Endodermal cell (in vitro differentiated cells): ENCODE measurements around the gene FAM13A. TPM values are rescaled to one million over a fixed set of nuclear protein-coding genes. Genes with fewer than 3 reads are reported as not detected.

Source experiments
- DNase-seq: peaks from one replicate; pipeline ENCODE4 v3.0.0-alpha.2; 2017
- H3K27ac ChIP-seq: 2 replicates; pipeline ENCODE4 v1.5.1; 2013; ENCODE audit warnings: mild to moderate bottlenecking, low read depth, low read length, moderate library complexity
- H3K27me3 ChIP-seq: 2 replicates; pipeline ENCODE4 v1.6.1; 2013; ENCODE audit warnings: mild to moderate bottlenecking, low read length, moderate library complexity; ENCODE audit not compliant: insufficient read depth, control insufficient read depth, poor library complexity, severe bottlenecking
- H3K36me3 ChIP-seq: 2 replicates; pipeline ENCODE4 v1.7.0; 2013; ENCODE audit warnings: mild to moderate bottlenecking, low read length, moderate library complexity; ENCODE audit not compliant: control insufficient read depth, insufficient read depth
- H3K4me1 ChIP-seq: one replicate; pipeline ENCODE4 v1.7.0; 2013; ENCODE audit warnings: low read length; ENCODE audit not compliant: control insufficient read depth, insufficient read depth
- H3K4me3 ChIP-seq: 2 replicates; pipeline ENCODE4 v1.5.1; 2013; ENCODE audit warnings: mild to moderate bottlenecking, low read length, moderate library complexity
- H3K9ac ChIP-seq: 2 replicates; pipeline ENCODE4 v1.6.1; 2013; ENCODE audit warnings: mild to moderate bottlenecking, low read length, moderate library complexity; ENCODE audit not compliant: poor library complexity, severe bottlenecking; ENCODE audit errors: extremely low read depth
- H3K9me3 ChIP-seq: 2 replicates; pipeline ENCODE4 v1.6.1; 2013; ENCODE audit warnings: mild to moderate bottlenecking, low read length, moderate library complexity; ENCODE audit not compliant: control insufficient read depth
- H3K27ac Mint-ChIP-seq: 2 replicates; pipeline ENCODE4 v1.8.0; 2020; ENCODE audit warnings: mixed read lengths
- H3K27me3 Mint-ChIP-seq: 2 replicates; pipeline ENCODE4 v1.8.0; 2021; ENCODE audit warnings: mild to moderate bottlenecking, mixed read lengths; ENCODE audit not compliant: insufficient read depth
- H3K36me3 Mint-ChIP-seq: 2 replicates; pipeline ENCODE4 v1.8.0; 2020; ENCODE audit warnings: low read depth, mixed read lengths
- H3K4me1 Mint-ChIP-seq: 2 replicates; pipeline ENCODE4 v1.8.0; 2020; ENCODE audit warnings: mixed read lengths
- H3K4me3 Mint-ChIP-seq: 2 replicates; pipeline ENCODE4 v1.8.0; 2020; ENCODE audit warnings: mild to moderate bottlenecking, moderate library complexity, mixed read lengths
- H3K9me3 Mint-ChIP-seq: 2 replicates; pipeline ENCODE4 v1.8.0; 2020; ENCODE audit warnings: mild to moderate bottlenecking, mixed read lengths
- WGBS, 2 experiments: methylation state at CpG; one replicate each; pipeline versions ENCODE4 v1.1.5 to v1.1.7; 2013; ENCODE audit warnings: missing lambda C conversion rate in 2 of 2, mixed read lengths in 1 of 2; ENCODE audit not compliant: insufficient coverage in 1 of 2, insufficient read length in 1 of 2; 5-methylcytosine and 5-hydroxymethylcytosine counted together
- total RNA-seq, 2 donors: library from RNA; stranded (reverse); fragmentation: NEBNext Ultra II Directional in 1 of 2; extraction: Animal tissue kit (Norgen Biotek cat#: 25700) in 1 of 2; gene quantifications; 2 replicates in 1 of 2; 3 replicates in 1 of 2; pipeline ENCODE4 v1.2.1, GENCODE V29; 2021
- TF ChIP-seq, protein P1 (sequence below): fragments of 200-600 bp; sonication (generic); conservative IDR thresholded peaks from 2 replicates; pipeline ENCODE4 v1.5.0; 2021; ENCODE audit warnings: antibody characterized with exemption, mild to moderate bottlenecking

FAM13A gene
- total RNA-seq, 2 donors from 2014 or later = 13.6 to 17.0 TPM

DNA sequence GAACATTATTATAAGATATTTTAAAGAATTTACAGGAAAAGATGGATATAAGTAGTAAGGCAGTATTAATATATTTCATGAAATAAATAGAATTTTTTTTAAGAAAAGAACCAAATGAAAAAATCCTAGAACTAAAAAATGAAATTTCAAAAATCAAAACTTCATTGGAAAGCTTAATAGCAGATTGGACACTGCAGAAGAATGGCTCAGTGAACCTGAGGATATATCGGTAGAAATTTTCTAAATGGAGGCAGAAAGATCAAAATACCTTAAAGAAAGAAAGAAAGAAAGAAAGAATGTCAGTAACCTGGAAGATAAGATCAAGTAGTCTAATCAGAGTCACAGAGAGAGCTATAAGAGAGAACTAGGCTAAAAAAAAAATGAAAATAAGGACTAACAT is 21.3 kb upstream of the FAM13A start:
- Mint-ChIP-seq H3K27me3 (peaks cover 6% of the 10 kb centered on the region), H3K27ac (no peak overlapping the region), H3K4me1 (no peaks in the 10 kb centered on the region), H3K4me3 (no peak overlapping the region), H3K36me3 (peaks cover 7% of the 10 kb centered on the region), H3K9me3 (peaks cover 24% of the 10 kb centered on the region)
- H3K9me3 ChIP-seq = peaks cover 38% of the 10 kb centered on the region
- no peak overlapping the region for H3K4me3 ChIP-seq
- no peak overlapping the region for H3K9ac ChIP-seq
- H3K4me1 ChIP-seq = no peaks in the 10 kb centered on the region
- TF ChIP-seq, protein P1, sequence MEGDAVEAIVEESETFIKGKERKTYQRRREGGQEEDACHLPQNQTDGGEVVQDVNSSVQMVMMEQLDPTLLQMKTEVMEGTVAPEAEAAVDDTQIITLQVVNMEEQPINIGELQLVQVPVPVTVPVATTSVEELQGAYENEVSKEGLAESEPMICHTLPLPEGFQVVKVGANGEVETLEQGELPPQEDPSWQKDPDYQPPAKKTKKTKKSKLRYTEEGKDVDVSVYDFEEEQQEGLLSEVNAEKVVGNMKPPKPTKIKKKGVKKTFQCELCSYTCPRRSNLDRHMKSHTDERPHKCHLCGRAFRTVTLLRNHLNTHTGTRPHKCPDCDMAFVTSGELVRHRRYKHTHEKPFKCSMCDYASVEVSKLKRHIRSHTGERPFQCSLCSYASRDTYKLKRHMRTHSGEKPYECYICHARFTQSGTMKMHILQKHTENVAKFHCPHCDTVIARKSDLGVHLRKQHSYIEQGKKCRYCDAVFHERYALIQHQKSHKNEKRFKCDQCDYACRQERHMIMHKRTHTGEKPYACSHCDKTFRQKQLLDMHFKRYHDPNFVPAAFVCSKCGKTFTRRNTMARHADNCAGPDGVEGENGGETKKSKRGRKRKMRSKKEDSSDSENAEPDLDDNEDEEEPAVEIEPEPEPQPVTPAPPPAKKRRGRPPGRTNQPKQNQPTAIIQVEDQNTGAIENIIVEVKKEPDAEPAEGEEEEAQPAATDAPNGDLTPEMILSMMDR = no peak
- H3K27ac ChIP-seq = no peak overlapping the region
- no peak for DNase-seq
- H3K27me3 ChIP-seq = no peaks in the 10 kb centered on the region
- H3K36me3 ChIP-seq = no peaks in the 10 kb centered on the region
- WGBS, 2 experiments = 89 to 97% methylated on average over 1 of the region's 1 CpG

DNA sequence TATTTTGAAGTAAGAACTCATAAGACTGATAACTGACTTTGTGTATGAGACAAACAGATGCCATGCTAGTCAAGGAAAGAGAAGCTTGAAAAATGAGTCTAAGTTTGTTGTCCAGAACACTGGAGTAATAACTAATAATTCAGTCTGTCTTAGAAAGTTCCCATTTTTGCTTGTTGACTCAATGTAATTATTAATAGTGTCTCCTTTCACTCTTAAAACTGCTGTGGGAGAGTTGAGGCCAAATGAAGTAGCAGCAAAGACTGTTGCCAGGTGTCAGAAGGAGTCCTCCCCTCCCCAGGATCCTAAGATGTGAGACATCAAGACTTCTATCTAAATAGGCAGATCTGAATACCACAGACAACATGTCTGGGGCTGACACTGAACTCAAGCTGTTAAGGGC is 20.8 kb upstream of the FAM13A start:
- Mint-ChIP-seq H3K27me3 (peaks cover 6% of the 10 kb centered on the region), H3K4me1 (no peaks in the 10 kb centered on the region), H3K27ac (no peak overlapping the region), H3K4me3 (no peak overlapping the region), H3K9me3 (peaks cover 24% of the 10 kb centered on the region), H3K36me3 (peaks cover 7% of the 10 kb centered on the region)
- no peak overlapping the region for H3K27ac ChIP-seq
- no peak overlapping the region for H3K9ac ChIP-seq
- no peak overlapping the region for H3K4me3 ChIP-seq
- no peaks in the 10 kb centered on the region for H3K4me1 ChIP-seq
- DNase-seq = no peak
- TF ChIP-seq, protein P1 = no peak
- no peaks in the 10 kb centered on the region for H3K27me3 ChIP-seq
- H3K36me3 ChIP-seq = no peaks in the 10 kb centered on the region
- H3K9me3 ChIP-seq = peaks cover 38% of the 10 kb centered on the region

GRCh38 chr4:89072921-89073320 is 15.9 kb upstream of the FAM13A start:
- DNase-seq = no peak
- H3K9me3 ChIP-seq = peaks cover 17% of the 10 kb centered on the region
- Mint-ChIP-seq H3K36me3 (peaks cover 7% of the 10 kb centered on the region), H3K9me3 (peaks cover 15% of the 10 kb centered on the region), H3K27me3 (peaks cover 6% of the 10 kb centered on the region), H3K4me3 (no peak overlapping the region), H3K27ac (no peak overlapping the region), H3K4me1 (no peaks in the 10 kb centered on the region)
- no peak overlapping the region for H3K9ac ChIP-seq
- H3K4me1 ChIP-seq = no peaks in the 10 kb centered on the region
- TF ChIP-seq, protein P1 = no peak
- 88 to 100% methylated on average over 1 of the region's 1 CpG for WGBS, 2 experiments
- no peaks in the 10 kb centered on the region for H3K36me3 ChIP-seq
- H3K27ac ChIP-seq = no peak overlapping the region
- H3K27me3 ChIP-seq = no peaks in the 10 kb centered on the region
- H3K4me3 ChIP-seq = no peak overlapping the region
